ENCODE data around the gene SPDEF.
A peak's percentile ranks its signal among the peaks of the same experiment; 100 is the strongest.

The SPDEF gene

GRCh38 chr6:34580707-34581560, 24.8 kb upstream of the SPDEF start (continued):
- TF ChIP-seq, protein P1, sequence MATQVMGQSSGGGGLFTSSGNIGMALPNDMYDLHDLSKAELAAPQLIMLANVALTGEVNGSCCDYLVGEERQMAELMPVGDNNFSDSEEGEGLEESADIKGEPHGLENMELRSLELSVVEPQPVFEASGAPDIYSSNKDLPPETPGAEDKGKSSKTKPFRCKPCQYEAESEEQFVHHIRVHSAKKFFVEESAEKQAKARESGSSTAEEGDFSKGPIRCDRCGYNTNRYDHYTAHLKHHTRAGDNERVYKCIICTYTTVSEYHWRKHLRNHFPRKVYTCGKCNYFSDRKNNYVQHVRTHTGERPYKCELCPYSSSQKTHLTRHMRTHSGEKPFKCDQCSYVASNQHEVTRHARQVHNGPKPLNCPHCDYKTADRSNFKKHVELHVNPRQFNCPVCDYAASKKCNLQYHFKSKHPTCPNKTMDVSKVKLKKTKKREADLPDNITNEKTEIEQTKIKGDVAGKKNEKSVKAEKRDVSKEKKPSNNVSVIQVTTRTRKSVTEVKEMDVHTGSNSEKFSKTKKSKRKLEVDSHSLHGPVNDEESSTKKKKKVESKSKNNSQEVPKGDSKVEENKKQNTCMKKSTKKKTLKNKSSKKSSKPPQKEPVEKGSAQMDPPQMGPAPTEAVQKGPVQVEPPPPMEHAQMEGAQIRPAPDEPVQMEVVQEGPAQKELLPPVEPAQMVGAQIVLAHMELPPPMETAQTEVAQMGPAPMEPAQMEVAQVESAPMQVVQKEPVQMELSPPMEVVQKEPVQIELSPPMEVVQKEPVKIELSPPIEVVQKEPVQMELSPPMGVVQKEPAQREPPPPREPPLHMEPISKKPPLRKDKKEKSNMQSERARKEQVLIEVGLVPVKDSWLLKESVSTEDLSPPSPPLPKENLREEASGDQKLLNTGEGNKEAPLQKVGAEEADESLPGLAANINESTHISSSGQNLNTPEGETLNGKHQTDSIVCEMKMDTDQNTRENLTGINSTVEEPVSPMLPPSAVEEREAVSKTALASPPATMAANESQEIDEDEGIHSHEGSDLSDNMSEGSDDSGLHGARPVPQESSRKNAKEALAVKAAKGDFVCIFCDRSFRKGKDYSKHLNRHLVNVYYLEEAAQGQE (tag by site-specific recombination; IDR thresholded peaks at IDR 0.05) = no peak
- no peak for TF ChIP-seq ZNF174 (tag by site-specific recombination; IDR thresholded peaks at IDR 0.05)

GRCh38 chr6:34578445-34579262, 22.5 kb upstream of the SPDEF start:
- H3K27ac ChIP-seq (ENCODE audit: extremely low read depth, low read depth, low read length) = no peak overlapping the region
- H3K9me3 ChIP-seq (ENCODE audit: control insufficient read depth, insufficient read depth, low read depth, low read length) = no peaks in the 10 kb centered on the region
- no peak overlapping the region for H3K4me3 ChIP-seq (ENCODE audit: low read depth, low read length)
- POLR2A ChIA-PET = interaction anchor here (0.6 kb wide), 1 partner anchor 158 kb away, joined by 3 read pairs; no protein-coding TSS in a partner anchor
- TF ChIP-seq, protein P2, sequence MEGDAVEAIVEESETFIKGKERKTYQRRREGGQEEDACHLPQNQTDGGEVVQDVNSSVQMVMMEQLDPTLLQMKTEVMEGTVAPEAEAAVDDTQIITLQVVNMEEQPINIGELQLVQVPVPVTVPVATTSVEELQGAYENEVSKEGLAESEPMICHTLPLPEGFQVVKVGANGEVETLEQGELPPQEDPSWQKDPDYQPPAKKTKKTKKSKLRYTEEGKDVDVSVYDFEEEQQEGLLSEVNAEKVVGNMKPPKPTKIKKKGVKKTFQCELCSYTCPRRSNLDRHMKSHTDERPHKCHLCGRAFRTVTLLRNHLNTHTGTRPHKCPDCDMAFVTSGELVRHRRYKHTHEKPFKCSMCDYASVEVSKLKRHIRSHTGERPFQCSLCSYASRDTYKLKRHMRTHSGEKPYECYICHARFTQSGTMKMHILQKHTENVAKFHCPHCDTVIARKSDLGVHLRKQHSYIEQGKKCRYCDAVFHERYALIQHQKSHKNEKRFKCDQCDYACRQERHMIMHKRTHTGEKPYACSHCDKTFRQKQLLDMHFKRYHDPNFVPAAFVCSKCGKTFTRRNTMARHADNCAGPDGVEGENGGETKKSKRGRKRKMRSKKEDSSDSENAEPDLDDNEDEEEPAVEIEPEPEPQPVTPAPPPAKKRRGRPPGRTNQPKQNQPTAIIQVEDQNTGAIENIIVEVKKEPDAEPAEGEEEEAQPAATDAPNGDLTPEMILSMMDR (tag by site-specific recombination; IDR thresholded peaks at IDR 0.05) = no peak
- TF ChIP-seq ZBTB20 (tag by site-specific recombination; IDR thresholded peaks at IDR 0.05) (peak; percentile 54; the same call in 1 of the 2 replicates), ZNF670 (tag by site-specific recombination; IDR thresholded peaks at IDR 0.05; ENCODE audit: low read depth) (no peak), ZNF768 (tag by site-specific recombination; IDR thresholded peaks at IDR 0.05) (peak; percentile 95), ZNF121 (tag by site-specific recombination; IDR thresholded peaks at IDR 0.05) (peak; percentile 93)
- H3K4me1 ChIP-seq (ENCODE audit: control insufficient read depth, insufficient read depth, low read length) = no peaks in the 10 kb centered on the region
- CTCF ChIA-PET = no interaction called here
- H3K36me3 ChIP-seq (ENCODE audit: control insufficient read depth in 2 of 2, insufficient read depth in 1 of 2, low read length in 2 of 2) = no peaks in the 10 kb centered on the region; a peak in 1 of 3 replicates

DNA sequence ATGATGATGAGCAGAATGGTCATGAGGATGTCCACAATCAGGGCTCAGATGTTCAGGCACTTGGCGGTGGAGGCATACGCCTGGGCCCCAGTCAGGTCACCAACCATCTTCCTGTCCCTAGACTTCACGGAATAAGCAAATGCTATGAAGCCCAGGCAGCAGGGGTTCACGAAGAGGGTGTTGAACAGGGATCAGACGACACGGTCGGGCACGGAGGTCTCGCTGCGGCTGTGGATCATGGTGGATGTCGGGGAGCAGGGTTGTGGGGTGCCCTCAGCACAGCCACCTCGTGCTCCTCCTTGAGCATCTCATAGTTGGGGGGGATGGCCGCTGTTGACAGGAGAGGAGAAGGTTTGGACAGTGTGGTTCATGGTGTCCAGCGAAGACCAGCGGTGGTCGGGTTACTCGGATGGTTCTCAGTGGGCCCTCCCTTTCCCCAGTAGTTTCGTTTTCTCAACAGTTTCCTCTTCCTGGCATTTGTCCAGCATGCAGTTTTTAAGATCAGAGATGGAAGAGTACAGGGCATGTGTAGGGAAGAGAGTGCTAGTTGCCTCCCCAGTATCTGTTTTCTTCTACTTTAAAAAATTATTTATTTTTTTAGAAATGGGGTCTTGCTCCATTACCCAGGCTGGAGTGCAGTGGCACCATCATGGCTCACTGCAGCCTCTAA, 20.3 kb upstream of the SPDEF start:
- no peak for TF ChIP-seq ZNF19 (tag by site-specific recombination; IDR thresholded peaks at IDR 0.05; ENCODE audit: low read depth)
- TF ChIP-seq ZNF692 (tag by site-specific recombination; IDR thresholded peaks at IDR 0.05) = 0 out of 2 replicates have a peak, but pooled peaks have one; percentile 36
- TF ChIP-seq ZNF155 (tag by site-specific recombination; IDR thresholded peaks at IDR 0.05) = no peak
- ChIA-PET CTCF (interaction anchor here (0.6 to 1.3 kb wide), 3 partner anchors 150 to 381 kb away, joined by 3 to 4 read pairs (median 3); no protein-coding TSS in a partner anchor), POLR2A (no interaction called here)

More for the DNA sequence above, 20.3 kb upstream of the SPDEF start:
- H3K9me3 ChIP-seq (ENCODE audit: control insufficient read depth, insufficient read depth, low read depth, low read length) = no peaks in the 10 kb centered on the region
- no peaks in the 10 kb centered on the region; a peak in 1 of 3 replicates for H3K36me3 ChIP-seq (ENCODE audit: control insufficient read depth in 2 of 2, insufficient read depth in 1 of 2, low read length in 2 of 2)
- H3K4me3 ChIP-seq (ENCODE audit: low read depth, low read length) = no peak overlapping the region
- no peak overlapping the region for H3K27ac ChIP-seq (ENCODE audit: extremely low read depth, low read depth, low read length)
- no peaks in the 10 kb centered on the region for H3K4me1 ChIP-seq (ENCODE audit: control insufficient read depth, insufficient read depth, low read length)

Data from HEK293 (cell line).